K562 (cell line): ENCODE data around the gene SS18. TPM values are rescaled to one million over a fixed set of nuclear protein-coding genes. Genes with fewer than 3 reads are reported as not detected.
A peak's percentile ranks its signal among the peaks of the same experiment; 100 is the strongest.

Experiments
- BCLAF1 ChIP-seq, 2 experiments: fragments of 450-650 bp in 1 of 2; IDR thresholded peaks; 2 replicates each; pipeline ENCODE4 v1.6.1; 2011 to 2017; ENCODE audit warnings: low read depth in 2 of 2, antibody characterized with exemption in 1 of 2, borderline replicate concordance in 1 of 2, low read length in 1 of 2, mild to moderate bottlenecking in 1 of 2, mixed read lengths in 1 of 2; ENCODE audit not compliant: control insufficient read depth in 1 of 2
- E2F4 ChIP-seq: sonication (generic); formaldehyde crosslinking; IDR thresholded peaks from 2 replicates; pipeline ENCODE4 v1.8.0; 2022; ENCODE audit warnings: mild to moderate bottlenecking, low read depth, missing genetic modification reagents
- ELF4 ChIP-seq: fragments of 450-650 bp; formaldehyde crosslinking; IDR thresholded peaks from 2 replicates; pipeline ENCODE4 v1.4.0; 2022; ENCODE audit warnings: missing genetic modification characterization
- ETV1 ChIP-seq: fragments of 450-650 bp; conservative IDR thresholded peaks from 2 replicates; pipeline ENCODE4 v1.6.1; 2016; ENCODE audit warnings: missing genetic modification characterization, control low read depth, low read depth, missing compliant biosample characterization
- HDAC1 ChIP-seq, 2 experiments: fragments of 450-650 bp; IDR thresholded peaks; 2 replicates each; pipeline ENCODE4 v1.6.1; 2016 to 2017; ENCODE audit warnings: inconsistent platforms in 1 of 2, mild to moderate bottlenecking in 1 of 2, moderate library complexity in 1 of 2
- HIVEP1 ChIP-seq: fragments of 250-450 bp; sonication (Bioruptor Pico); IDR thresholded peaks from 2 replicates; pipeline ENCODE4 v1.4.0; 2020; ENCODE audit warnings: mild to moderate bottlenecking
- KAT7 ChIP-seq: sonication (generic); formaldehyde crosslinking; IDR thresholded peaks from 2 replicates; pipeline ENCODE4 v1.8.0; 2022; ENCODE audit warnings: missing genetic modification reagents, mild to moderate bottlenecking, borderline replicate concordance
- RAD21 ChIP-seq, 2 experiments: fragments of 250-450 bp in 1 of 2; fragments of 450-650 bp in 1 of 2; sonication (Bioruptor Pico) in 1 of 2; formaldehyde crosslinking in 1 of 2; IDR thresholded peaks in 1 of 2; conservative IDR thresholded peaks in 1 of 2; 2 replicates each; pipeline versions ENCODE4 v1.4.0 to v1.8.0; 2020 to 2022; ENCODE audit warnings: mild to moderate bottlenecking in 2 of 2, moderate library complexity in 1 of 2
- RBM14 ChIP-seq: fragments of 200-400 bp; formaldehyde crosslinking; IDR thresholded peaks from 2 replicates; pipeline ENCODE4 v1.6.1; 2018; ENCODE audit warnings: low read depth, mild to moderate bottlenecking, low read length, moderate library complexity, borderline replicate concordance; ENCODE audit not compliant: insufficient read depth
- RNF219 ChIP-seq: fragments of 250-450 bp; sonication (Bioruptor Pico); IDR thresholded peaks from 2 replicates; pipeline ENCODE4 v1.5.0; 2022; ENCODE audit warnings: mild to moderate bottlenecking
- RUNX1 ChIP-seq: sonication (generic); IDR thresholded peaks from 2 replicates; pipeline ENCODE4 v1.6.1; 2016; ENCODE audit warnings: antibody characterized with exemption, low read depth
- TEAD2 ChIP-seq: fragments of 450-650 bp; IDR thresholded peaks from 2 replicates; pipeline ENCODE4 v1.6.1; 2016; ENCODE audit warnings: missing genetic modification characterization, control low read depth, missing compliant biosample characterization
- ZFP91 ChIP-seq: sonication (generic); formaldehyde crosslinking; IDR thresholded peaks from 2 replicates; pipeline ENCODE4 v1.8.0; 2022; ENCODE audit warnings: mild to moderate bottlenecking, missing genetic modification reagents
- ZNF212 ChIP-seq: fragments of 450-650 bp; formaldehyde crosslinking; IDR thresholded peaks from 2 replicates; pipeline ENCODE4 v1.4.0; 2020; ENCODE audit warnings: mild to moderate bottlenecking
- ZNF316 ChIP-seq: fragments of 450-650 bp; IDR thresholded peaks from 2 replicates; pipeline ENCODE4 v1.6.1; 2016
- ZNF586 ChIP-seq: fragments of 450-650 bp; formaldehyde crosslinking; conservative IDR thresholded peaks from 2 replicates; pipeline ENCODE4 v1.4.0; 2020; ENCODE audit warnings: mild to moderate bottlenecking, moderate library complexity
- ZNF830 ChIP-seq: fragments of 250-450 bp; sonication (Bioruptor Pico); IDR thresholded peaks from 2 replicates; pipeline ENCODE4 v1.5.0; 2021; ENCODE audit warnings: mild to moderate bottlenecking
- polyA plus RNA-seq, 8 experiments: library from polyadenylated mRNA; depleted of rRNA in 4 of 8; stranded (reverse) in 5 of 8; unstranded in 3 of 8; fragments of >200 nt; fragmentation: Nextera tagmentation in 2 of 8; fragmentation: Illumina TruSeq in 1 of 8; extraction: Ambion mirVana in 2 of 8; extraction: Trizol in 1 of 8; gene quantifications; 2 replicates each; pipeline versions ENCODE4 v1.2.1 to v1.2.3, GENCODE V29; 2011 to 2014; ENCODE audit warnings: inconsistent platforms in 1 of 8, missing spikeins in 1 of 8
- total RNA-seq, 7 experiments: library from RNA; depleted of rRNA in 6 of 7; stranded (reverse); fragments of >200 nt in 6 of 7; fragmentation: Illumina TruSeq in 2 of 7; extraction: Trizol in 2 of 7; gene quantifications; 2 replicates each; pipeline versions ENCODE4 v1.2.1 to v1.2.3, GENCODE V29; 2011 to 2021; ENCODE audit warnings: low replicate concordance in 1 of 7

The SS18 gene
- total and polyA plus RNA-seq, 9 of the 15 experiments (the other 6 are each of a cell fraction or from before 2014, with no cell fraction given): 30.9 to 190 (median 102) TPM

- 0 out of 2 replicates have a peak, but pooled peaks have one; percentile 27 for TF ChIP-seq RBM14
- no peak for TF ChIP-seq RUNX1
- TF ChIP-seq HIVEP1 (CRISPR knock-in tag): no peak
- TF ChIP-seq ZNF316: 0 out of 2 replicates have a peak, but pooled peaks have one; percentile 11
- no peak; the same call in 1 of the 2 replicates for TF ChIP-seq ZNF586
- 0 out of 2 replicates have a peak, but pooled peaks have one; percentile 53 for TF ChIP-seq ZNF212 (CRISPR knock-in tag)
- peak in 1 of 2 experiments; percentile 47; a peak in 2 of 4 replicates for TF ChIP-seq HDAC1 (IDR thresholded peaks at IDR 0.05)
- no peak for TF ChIP-seq RNF219
- TF ChIP-seq KAT7 (CRISPR knock-in tag): peak; percentile 73; the same call in 1 of the 2 replicates
- TF ChIP-seq BCLAF1 (IDR thresholded peaks at IDR 0.05; ENCODE audit: borderline replicate concordance in 1 of 2, control insufficient read depth in 1 of 2, low read depth in 2 of 2, low read length in 1 of 2): peak in 1 of 2 experiments; percentile 98; a peak in 2 of 4 replicates
- TF ChIP-seq RAD21 (CRISPR knock-in tag; conservative IDR thresholded peaks at IDR 0.05 in 1 of 2, IDR thresholded peaks at IDR 0.05 in 1 of 2): no peak
- TF ChIP-seq ZNF830 (CRISPR knock-in tag): peak; percentile 91; the same call in 1 of the 2 replicates
- TF ChIP-seq ZFP91 (CRISPR knock-in tag): 0 out of 2 replicates have a peak, but pooled peaks have one; percentile 38
- peak; percentile 48; the same call in 1 of the 2 replicates for TF ChIP-seq ELF4 (CRISPR knock-in tag)
- TF ChIP-seq ETV1: peak; percentile 61
- TF ChIP-seq TEAD2 (tag): peak; percentile 21; the same call in 1 of the 2 replicates
- peak; percentile 54; the same call in 1 of the 2 replicates for TF ChIP-seq E2F4 (CRISPR knock-in tag)
Measured at GRCh38 chr18:26090130-26091046, at the start of gene SS18 (continued).
